Putamen (tissue), 1 donor: ENCODE measurements around the gene SETD1B.
A peak's percentile ranks its signal among the peaks of the same experiment; 100 is the strongest.

Experiments
- DNase-seq: peaks from one replicate; pipeline ENCODE4 v3.0.0-alpha.2; 2016; ENCODE audit warnings: low spot score

Gene SETD1B

DNA sequence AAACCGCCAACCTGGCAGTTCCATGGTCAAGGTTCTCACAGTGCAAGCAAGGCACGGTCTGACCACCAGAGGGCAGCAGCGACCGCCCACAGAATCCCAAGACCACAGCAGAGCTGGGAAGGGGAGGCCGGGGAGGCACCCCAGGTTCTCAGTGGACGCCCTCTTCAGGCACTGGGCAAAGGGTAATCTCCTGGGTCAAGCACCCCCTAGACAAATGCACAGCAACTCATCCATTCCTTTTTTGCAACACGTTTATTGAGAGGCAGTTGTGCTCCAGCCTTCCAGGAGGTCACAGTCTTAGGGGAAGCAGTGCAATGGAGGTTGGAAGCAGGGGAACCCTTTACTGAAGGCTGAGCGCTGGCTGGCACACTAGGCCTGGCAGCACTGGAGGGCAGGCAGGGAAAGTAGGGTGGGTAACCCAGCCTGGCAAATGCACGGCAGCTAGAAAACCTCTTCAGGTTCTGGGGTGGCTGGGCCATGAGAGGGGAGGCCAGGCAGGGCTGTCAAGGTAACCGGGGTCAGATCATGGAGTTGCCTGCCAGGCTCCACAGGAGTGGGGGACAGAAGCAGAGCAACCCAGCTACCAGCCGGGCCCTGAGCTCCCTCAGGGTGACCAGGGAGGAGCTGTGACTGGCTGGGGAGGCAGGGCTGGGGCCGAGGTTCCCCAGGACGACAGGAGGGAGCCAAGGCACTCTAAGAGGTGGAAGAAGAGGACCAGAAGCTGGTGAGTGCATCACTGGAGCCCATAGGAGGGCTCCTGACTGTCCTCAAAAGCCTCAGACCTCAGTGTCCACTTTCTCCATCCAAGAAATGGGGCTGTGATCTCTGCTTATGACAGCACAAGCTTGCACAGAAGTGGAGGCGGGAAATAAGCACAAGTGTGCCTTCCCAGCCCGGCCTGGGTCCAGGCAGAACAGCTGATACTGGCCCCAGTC is 8.5 kb upstream of the SETD1B start:
- DNase-seq, result peak; percentile 80

DNA sequence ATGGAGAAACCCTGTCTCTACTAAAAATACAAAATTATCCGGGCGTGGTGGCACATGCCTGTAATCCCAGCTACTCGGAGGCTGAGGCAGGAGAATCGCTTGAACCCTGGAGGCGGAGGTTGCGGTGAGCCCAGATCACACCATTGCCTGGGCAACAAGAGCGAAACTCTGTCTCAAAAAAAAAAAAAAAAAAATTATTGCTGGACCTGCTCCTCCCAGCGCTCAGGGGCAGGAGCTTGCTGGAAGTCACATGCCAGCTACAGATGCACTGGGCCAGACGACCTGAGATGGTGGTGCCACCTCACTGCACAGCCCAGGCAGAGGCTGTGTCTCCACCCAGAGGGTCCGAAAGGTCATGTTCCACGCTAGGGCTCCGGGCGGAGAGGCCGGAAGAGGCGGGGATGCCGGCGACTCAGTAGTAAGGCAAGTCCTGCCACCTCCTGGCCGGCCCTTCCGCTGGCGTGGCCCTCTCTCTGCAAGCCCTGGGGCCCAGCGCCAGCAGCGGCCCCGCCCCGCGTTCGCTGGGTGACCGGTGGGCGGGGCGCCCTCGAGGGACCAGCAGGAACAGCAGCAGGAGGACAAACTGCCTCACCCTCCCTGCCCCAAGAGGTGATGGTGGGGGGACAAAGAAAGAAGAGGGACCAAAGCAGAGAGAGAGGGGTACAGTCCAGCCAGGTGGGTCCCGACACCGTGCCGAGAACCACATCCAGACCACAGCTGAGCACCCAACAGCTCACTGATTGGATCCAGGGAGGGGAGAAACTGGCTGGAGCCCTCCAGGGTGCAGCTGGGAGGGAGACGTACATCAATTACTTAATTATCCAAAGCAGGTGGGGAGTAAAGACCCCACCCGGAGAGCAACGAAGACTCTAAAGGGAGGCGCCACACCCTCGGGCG is 6.7 kb upstream of the SETD1B start:
- DNase-seq, result peak; percentile 81

DNA sequence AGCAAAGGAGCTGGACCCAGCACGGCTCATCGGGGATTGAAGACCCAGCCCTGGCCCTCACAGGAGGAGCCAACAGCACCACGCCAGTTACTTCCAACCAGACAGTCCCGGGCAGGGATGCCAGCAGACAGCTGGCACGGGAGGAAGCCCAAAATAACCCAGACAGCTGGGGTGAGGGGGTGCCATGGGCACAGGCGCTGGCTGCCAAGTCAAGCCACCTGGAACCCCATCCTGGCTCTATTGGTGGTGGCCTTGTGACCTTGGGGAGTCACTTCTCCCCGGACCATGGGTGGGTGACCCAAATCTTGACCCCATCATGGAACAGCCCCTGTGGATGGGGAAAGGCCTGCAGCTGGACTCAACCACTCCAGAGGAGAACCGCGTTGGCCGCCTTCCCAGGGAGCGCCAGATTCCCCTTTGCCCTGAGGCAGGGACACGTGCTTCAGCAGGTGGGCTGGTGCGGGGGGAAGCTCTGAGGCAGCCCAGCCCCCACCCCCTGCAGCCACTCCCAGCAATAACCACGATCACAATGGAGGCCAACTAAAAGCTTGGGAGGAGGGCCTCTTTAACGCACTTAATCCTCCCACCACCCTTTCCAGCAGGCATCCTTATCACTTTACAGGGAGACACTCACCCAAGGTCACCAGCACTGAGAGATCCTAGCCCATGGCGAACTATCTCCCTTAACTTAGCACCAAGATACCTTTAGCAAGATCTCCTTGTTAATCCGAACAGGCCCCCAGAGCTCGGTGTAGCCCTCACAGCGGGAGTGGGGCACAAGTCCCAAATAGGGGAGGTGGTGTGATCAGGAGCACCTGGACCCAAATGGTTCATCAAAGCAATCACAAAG is 5.6 kb upstream of the SETD1B start:
- peak; percentile 51 for DNase-seq

DNA sequence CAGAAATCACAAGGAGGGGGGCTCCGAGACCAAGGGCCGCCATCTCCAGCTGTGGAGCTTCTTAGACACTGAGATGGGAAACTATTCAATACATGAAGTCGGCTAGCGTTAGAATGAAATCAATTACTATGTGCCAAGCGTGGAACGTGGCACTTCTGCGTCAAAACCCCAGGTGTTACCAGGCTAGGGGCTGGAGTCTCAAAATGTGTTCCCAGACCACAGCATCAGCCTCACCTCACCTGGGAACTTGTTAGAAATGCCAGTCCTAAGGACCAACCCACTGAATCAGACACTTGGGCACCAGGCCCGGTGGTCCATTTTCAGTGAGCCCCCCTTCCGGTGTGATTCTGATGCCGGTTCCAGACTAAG is 5.0 kb upstream of the SETD1B start:
- no peak for DNase-seq

DNA sequence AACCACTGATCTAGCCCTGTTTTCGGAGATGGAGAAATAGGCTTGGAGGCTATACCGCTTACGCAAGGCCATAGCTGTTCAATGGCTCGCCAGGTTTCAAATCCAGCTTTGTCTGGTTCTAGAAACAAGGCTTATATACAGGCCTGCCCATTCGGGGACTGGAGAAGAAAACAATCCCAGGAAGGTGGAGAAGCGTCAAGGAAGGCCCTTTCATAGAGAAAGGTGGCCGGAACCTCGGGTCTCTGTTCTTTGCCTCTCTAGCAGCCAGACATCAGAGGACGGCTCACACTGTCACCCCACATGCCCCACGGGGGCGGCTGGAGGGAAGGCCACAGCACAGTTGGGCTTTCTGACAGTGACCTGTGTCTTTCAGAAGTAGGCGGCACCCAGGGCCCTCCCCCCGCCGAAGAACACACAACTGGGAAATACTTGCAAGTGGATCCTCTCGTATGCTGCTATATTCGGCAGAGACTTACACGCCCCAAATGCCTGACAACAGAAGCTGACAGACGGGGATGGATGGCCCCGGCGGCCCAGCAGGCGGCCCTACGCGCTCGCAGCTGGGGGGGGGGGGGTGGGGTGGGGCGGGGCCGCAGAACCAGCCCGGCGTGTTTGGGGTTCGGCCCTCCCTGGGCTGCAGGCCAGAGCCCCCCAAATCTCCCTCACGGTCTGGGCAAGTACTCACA is 4.5 kb upstream of the SETD1B start:
- peak; percentile 80 for DNase-seq

DNA sequence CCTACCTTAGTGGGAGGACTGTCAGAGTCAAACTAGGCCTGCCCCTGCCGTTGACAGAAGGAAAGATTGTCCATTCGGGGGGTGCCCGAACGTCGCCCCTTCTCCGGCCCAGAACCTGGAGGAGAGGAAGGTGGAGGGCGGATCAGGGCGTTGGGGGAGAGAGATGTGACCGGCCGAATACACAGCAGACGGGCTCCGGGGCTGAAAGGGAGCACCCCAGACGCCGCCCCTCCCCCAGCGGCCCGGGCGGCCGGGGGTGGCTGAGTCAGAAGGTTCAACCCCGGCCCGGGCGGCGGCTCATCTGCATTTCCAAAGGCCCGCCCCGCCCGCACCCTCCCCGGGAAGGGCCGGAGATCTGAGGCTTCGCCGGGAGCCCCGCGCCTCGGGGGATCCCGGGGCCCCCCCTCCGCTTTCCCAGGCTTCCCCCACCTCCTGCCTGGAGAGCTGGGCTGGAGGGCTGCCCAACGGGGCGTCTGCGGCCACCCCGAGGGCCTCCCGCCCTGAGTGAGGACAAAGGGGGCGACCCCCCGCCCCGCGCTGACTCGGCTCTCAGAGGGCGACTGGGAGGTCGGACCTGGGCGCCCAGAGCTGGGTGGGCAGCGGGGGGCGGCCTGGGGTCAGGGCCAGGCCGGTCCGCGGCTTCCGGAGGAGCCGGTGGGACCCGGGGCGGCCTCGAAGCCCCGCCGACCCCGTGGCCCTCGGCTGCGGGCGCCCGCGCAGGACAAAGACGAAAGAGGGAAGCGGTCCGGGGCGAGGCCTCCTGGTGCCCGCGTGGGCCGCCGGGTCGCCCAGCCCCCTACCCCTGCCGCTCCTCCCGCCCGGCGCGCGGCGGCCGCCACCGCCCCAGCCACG is 3.7 kb upstream of the SETD1B start:
- peak; percentile 81 for DNase-seq

DNA sequence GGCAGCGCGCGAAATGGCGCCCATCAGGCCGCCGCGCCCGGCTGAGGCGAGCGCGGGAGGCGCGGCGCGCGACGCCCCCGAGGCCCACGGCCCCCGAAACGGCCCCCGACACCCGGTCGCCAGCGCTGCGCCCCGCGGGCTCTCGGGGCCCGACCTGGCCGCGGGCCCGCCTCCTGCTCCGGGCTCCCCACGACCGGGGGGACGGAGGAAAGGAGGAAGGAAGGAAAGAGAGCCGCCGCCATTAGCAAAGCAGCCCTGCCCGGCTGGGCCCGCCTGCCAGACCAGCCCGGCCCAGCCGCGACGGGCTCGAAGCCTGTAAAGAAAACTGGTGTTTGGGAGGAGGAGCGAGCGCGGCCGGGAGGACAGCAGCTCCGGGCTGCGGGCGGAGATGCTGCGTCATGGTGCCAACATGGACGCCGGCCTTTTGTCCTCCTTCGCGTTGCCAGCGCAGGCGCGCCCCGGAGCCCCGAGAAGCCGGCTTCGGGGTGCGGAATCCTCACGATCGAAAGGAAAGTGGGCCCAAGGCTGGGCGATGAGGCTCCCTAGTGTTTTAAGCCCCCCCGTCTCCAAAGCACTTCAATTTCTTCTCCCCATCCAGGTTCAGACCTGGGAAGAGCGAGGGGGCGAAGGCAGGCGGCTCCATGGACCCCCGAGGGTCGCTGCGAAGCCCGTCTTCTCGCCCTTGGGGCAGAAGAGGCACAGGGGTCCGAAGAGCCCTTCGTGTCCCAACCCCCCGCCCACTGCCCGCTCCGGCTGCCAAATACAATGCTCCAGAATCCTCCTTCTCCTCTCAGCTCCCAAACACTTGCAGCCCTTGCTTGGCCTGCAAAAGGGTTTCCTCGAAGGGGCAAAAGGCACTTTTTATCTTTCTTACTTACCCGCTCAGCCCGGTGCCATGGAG is 2.9 kb upstream of the SETD1B start:
- peak; percentile 80 for DNase-seq

DNA sequence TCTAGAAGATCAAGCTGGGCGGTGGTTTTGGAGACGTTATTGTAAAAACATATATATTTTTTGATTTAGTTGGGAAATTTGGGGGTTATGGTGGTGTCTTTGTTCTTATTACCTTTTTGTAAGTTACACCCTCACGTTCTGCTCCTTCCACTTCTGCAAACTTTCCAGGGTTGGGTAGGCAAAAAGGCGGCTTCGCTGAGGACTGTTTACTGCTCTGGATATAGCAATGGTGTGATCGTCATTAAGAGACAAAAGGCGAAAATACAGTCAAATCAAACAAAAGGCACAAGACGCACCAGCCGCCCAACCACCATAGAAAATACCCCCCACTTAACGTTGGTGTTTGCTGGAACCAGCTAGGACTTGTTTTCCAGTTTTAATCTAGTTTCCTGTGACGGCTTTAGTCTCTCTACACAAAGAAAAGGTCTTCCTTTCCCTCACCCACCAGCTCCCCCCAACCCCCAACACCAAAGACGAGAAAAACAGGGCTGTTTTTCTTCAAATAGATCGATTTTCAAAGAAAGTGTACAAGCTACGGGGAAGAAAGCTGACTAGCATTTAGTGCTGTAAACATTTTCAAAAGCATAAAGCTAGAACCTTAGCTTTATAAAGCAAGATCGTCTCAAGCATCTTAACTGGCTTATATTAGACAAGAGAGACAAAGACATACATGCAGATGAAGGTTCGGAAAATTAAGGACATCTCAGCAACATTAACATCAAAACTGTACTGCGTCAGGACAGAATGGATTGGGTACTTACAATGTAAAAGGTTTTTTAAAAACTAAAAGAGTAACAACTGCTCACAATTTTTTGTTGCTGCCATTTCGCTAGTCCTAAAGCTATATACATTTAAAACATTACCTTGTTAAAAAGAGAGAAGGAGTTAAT is 2.0 kb upstream of the SETD1B start:
- DNase-seq, result peak; percentile 58

DNA sequence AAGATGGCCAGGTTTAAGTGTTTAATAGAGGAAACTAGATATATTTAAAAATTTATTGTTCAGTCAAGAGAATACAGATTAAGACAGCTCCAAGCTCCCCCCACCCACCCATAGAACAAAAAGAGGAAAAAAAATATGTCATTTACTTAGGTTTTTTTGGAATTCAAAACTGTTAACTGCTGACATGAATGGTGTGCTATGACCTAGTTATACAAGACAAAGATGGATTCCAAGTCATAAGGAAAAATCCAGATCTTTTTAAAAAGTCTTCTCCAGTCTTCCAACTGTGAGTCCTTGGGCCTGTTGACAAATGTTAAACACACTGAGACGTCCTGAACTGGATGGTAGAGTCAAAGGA is 1.3 kb upstream of the SETD1B start:
- no peak for DNase-seq

DNA sequence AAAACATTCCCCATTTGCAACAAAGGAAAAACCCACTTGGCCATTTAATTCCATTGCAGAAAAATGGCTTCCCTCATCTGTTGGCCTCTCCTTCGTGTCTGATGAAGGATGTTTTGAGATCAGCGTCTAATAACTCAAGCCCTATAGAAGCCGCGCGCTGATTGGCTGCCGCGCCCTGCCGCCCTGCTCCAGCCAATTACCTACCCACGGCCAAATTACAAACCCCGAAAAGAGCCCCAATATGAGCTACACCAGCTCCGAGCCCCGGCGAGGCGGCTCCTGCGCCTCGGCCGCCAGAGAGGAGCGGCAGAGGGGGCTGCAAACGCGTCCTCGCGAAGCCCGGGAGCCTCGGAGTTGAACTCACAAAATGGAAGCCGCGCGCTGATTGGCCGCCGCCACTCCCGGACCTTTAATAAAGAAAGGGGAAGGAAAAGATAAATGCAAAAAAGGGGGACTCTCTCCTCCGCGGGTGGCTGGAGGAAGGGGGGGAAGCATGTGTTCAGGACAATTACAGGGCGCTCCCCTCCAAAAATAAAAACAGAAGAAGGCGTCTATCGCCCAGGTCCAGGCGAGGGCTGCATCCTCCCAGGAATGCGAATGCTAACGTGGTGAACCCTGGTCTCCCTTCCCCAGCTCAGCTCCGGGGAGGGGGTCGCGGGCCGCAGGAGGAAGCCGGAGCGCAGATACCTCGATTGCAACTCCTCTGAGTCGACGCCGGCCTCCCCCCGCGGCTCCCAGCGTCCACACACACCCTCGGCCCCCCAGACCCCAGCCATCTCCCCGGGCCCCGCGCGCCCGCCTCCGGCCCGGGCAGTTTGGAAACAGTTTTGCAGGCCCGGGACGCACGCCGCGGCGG is 738 bp upstream of the SETD1B start:
- DNase-seq, result peak; percentile 94

DNA sequence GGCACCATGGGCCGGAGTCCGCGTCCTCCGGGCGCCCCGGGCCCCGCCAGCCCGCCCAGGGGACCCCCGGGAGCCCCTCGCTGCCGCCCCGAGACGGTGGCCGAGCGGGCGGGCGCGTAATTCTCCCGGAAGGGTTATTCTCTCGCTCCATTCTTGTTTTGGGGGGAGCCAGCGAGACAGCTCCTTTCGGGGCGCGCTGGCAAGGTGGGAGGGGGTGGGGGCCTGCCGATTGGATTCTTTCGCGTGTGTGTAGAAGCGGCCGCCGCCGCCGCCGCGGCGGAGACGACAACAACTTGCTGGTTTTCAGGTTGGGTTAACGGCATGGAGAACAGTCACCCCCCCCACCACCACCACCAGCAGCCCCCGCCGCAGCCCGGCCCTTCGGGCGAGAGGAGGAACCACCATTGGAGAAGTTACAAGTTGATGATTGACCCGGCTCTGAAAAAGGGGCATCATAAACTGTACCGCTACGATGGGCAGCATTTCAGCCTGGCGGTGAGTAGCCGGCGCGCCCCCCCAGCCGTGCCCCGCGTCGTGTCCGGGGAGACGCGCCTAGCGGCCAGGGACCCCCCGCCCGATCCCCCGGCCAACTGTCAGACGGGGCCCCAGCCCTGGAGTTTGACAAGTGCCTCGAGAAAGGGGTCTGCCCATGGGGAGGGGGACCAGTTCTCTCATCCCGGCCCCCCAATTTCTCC is 755 bp downstream of the SETD1B start:
- DNase-seq, result no peak

DNA sequence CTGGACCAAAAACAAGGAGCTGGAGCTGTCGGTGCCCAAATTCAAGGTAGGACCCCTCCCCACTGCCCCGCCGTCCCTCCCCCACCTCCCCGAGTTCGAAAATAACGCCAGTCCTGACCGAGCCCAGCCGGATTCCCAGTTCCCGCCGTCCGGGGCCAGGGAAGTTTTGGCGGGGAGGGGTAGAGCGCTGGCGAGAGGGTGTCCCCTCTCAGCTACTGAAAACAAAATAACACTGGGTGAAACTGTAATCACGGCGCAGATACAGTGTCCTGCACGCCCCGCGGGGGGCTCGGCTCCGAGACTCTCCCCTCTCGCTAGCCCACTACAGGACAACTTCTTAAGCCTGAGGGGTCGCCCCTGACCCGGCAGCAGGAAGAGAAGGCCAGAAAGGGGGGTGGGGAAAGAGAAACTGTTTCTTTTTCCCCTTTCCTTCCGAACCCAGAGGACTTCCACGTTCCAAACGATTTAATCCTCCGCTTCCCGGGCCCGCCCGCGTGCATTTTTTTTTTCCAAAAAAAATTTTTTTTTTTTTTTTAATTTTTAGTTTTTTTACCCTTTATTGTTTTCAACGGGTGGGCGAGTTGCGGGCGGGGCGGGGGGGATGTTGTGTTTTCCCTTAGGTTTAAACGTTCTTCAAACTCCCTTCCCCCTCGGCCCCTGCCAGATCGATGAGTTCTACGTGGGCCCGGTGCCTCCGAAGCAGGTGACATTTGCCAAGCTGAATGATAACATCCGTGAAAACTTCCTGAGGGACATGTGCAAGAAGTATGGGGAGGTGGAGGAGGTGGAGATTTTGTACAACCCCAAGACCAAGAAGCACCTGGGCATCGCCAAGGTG is 1.6 kb downstream of the SETD1B start:
- DNase-seq, result no peak

DNA sequence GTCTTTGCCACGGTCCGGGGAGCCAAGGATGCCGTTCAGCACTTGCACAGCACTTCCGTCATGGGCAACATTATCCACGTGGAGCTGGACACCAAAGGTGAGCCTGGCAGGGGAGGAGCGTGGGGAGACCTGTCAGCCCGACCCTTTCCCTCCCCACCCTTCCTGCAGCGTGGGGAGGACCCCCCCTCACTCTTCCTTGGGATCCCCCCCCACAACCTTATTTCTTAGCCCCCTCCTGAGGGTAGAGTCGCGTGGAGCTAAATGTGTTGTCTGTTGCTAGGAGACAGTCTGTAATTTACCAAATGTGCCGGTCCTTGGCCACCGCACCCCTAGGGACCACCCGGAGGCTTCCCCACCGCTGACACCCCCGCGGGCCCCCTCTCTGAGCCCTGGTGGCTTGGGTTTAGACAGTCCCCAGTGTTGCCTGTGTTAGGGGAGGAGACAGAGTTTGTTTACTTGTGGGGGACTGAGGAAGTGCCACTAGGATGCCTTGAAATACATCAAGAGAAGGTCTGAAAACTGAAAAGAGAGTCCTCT is 2.3 kb downstream of the SETD1B start:
- DNase-seq, result no peak

DNA sequence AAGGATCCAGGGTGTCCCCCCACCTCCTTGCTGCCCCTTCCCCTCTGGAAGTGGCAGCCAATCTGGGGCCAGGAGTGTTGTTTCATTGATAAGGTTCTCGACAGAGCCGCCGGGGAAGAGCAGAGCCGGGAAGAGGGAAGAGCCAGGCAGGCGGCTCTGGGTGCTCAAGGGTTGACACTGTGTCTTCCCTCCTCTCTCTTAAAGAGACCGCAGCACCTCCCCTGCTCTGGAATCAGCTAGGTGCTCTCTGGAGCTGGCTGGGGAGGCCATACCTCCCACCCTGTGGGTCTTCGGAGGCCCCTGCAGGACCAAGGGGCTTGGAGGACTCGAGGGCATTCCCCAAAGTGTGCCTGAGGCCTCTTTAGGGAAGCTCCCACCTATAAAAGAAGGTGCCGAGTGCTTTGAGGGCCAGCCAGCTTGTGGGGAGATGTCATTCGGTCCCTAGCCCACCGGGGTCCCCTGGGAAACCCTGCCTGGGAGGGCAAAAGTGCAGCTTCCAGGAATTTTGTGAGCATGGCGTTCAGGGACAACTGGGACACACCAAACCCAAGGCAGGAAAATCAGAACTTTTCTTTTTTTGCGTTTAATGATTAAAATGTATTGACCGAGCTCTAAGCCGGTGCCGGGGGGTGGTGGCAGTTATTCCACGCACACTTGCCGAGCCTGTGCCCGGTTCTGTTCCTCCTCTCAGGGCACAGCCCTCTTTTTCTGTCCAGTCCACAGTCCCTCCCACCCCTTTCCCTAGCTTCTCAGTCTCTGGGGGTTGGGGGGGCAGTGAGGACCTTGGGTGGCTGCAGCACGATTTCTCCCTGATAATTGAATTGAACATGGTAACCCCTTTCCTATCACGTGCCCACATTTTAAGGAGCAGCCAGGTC is 3.0 kb downstream of the SETD1B start:
- DNase-seq, result no peak
